K562 (cell line): ENCODE data around the gene JMJD1C. TPM values are rescaled to one million over a fixed set of nuclear protein-coding genes. Genes with fewer than 3 reads are reported as not detected.

ENCODE experiments used
- ARHGAP35 ChIP-seq: fragments of 450-650 bp; IDR thresholded peaks from 2 replicates; pipeline ENCODE4 v1.6.1; 2018; ENCODE audit not compliant: partially characterized antibody
- ETV6 ChIP-seq, 3 experiments: fragments of 150-350 bp in 1 of 3; sonication (generic) in 1 of 3; formaldehyde crosslinking in 1 of 3; IDR thresholded peaks; 2 replicates each; pipeline versions ENCODE4 v1.6.1 to v1.8.0; 2014 to 2022; ENCODE audit warnings: borderline replicate concordance in 2 of 3, low read depth in 2 of 3, antibody characterized with exemption in 1 of 3, low read length in 1 of 3, mild to moderate bottlenecking in 1 of 3, missing genetic modification reagents in 1 of 3
- FOXP1 ChIP-seq: sonication (generic); formaldehyde crosslinking; IDR thresholded peaks from 2 replicates; pipeline ENCODE4 v1.8.0; 2022; ENCODE audit warnings: mild to moderate bottlenecking, missing genetic modification reagents
- HBP1 ChIP-seq: fragments of 450-650 bp; formaldehyde crosslinking; IDR thresholded peaks from 2 replicates; pipeline ENCODE4 v1.4.0; 2022; ENCODE audit warnings: missing genetic modification characterization
- RBFOX2 ChIP-seq: fragments of 200-400 bp; formaldehyde crosslinking; IDR thresholded peaks from 2 replicates; pipeline ENCODE4 v1.6.1; 2017; ENCODE audit warnings: low read depth, mild to moderate bottlenecking, low read length, moderate library complexity
- SETDB1 ChIP-seq: IDR thresholded peaks from one replicate; pipeline ENCODE4 v1.6.1; 2012; ENCODE audit warnings: low read length, control low read depth, inconsistent platforms
- TEAD2 ChIP-seq: fragments of 450-650 bp; IDR thresholded peaks from 2 replicates; pipeline ENCODE4 v1.6.1; 2016; ENCODE audit warnings: missing genetic modification characterization, control low read depth, missing compliant biosample characterization
- ZC3H11A ChIP-seq: IDR thresholded peaks from 2 replicates; pipeline ENCODE4 v1.6.1; 2012; ENCODE audit warnings: low read depth, low read length, improper control_type of control experiment
- ZFX ChIP-seq: sonication (generic); formaldehyde crosslinking; IDR thresholded peaks from 2 replicates; pipeline ENCODE4 v1.8.0; 2022; ENCODE audit warnings: mild to moderate bottlenecking, missing genetic modification reagents, moderate library complexity
- ZKSCAN3 ChIP-seq: fragments of 250-450 bp; sonication (Bioruptor Pico); IDR thresholded peaks from 2 replicates; pipeline ENCODE4 v1.4.0; 2020
- ZNF274 ChIP-seq: IDR thresholded peaks from 2 replicates; pipeline ENCODE4 v1.6.1; 2011; ENCODE audit warnings: low read depth, mild to moderate bottlenecking, low read length, moderate library complexity, borderline replicate concordance
- ZNF277 ChIP-seq: fragments of 250-450 bp; sonication (Bioruptor Pico); IDR thresholded peaks from 2 replicates; pipeline ENCODE4 v1.8.0; 2022; ENCODE audit warnings: inconsistent platforms, mild to moderate bottlenecking, moderate library complexity, borderline replicate concordance
- ZNF583 ChIP-seq: fragments of 250-450 bp; sonication (Bioruptor Pico); IDR thresholded peaks from 2 replicates; pipeline ENCODE4 v1.4.0; 2020
- ZNF780A ChIP-seq: fragments of 250-450 bp; sonication (Bioruptor Pico); IDR thresholded peaks from 2 replicates; pipeline ENCODE4 v1.5.0; 2021; ENCODE audit warnings: mild to moderate bottlenecking
- polyA plus RNA-seq, 8 experiments: library from polyadenylated mRNA; depleted of rRNA in 4 of 8; stranded (reverse) in 5 of 8; unstranded in 3 of 8; fragments of >200 nt; fragmentation: Nextera tagmentation in 2 of 8; fragmentation: Illumina TruSeq in 1 of 8; extraction: Ambion mirVana in 2 of 8; extraction: Trizol in 1 of 8; gene quantifications; 2 replicates each; pipeline versions ENCODE4 v1.2.1 to v1.2.3, GENCODE V29; 2011 to 2014; ENCODE audit warnings: inconsistent platforms in 1 of 8, missing spikeins in 1 of 8
- total RNA-seq, 7 experiments: library from RNA; depleted of rRNA in 6 of 7; stranded (reverse); fragments of >200 nt in 6 of 7; fragmentation: Illumina TruSeq in 2 of 7; extraction: Trizol in 2 of 7; gene quantifications; 2 replicates each; pipeline versions ENCODE4 v1.2.1 to v1.2.3, GENCODE V29; 2011 to 2021; ENCODE audit warnings: low replicate concordance in 1 of 7
- TF ChIP-seq, protein P1 (sequence below): fragments of 450-650 bp; IDR thresholded peaks from 2 replicates; pipeline ENCODE4 v1.6.1; 2016; ENCODE audit warnings: mild to moderate bottlenecking
- TF ChIP-seq, protein P2 (sequence below), 2 experiments: fragments of 450-650 bp in 1 of 2; sonication (generic) in 1 of 2; formaldehyde crosslinking in 1 of 2; IDR thresholded peaks in 1 of 2; conservative IDR thresholded peaks in 1 of 2; 2 replicates each; pipeline versions ENCODE4 v1.6.1 to v1.8.1; 2016 to 2023; ENCODE audit warnings: mild to moderate bottlenecking in 2 of 2, moderate library complexity in 2 of 2, inconsistent platforms in 1 of 2, missing genetic modification reagents in 1 of 2
- TF ChIP-seq, protein P3 (sequence below): fragments of 450-650 bp; formaldehyde crosslinking; IDR thresholded peaks from 2 replicates; pipeline ENCODE4 v1.4.0; 2020; ENCODE audit warnings: mild to moderate bottlenecking
- TF ChIP-seq, protein P4 (sequence below): fragments of 250-450 bp; sonication (Bioruptor Pico); IDR thresholded peaks from 2 replicates; pipeline ENCODE4 v1.4.0; 2020

The JMJD1C gene
- total and polyA plus RNA-seq, 9 of the 15 experiments (the other 6 are each of a cell fraction or from before 2014, with no cell fraction given) = 25.3 to 68.0 (median 47.2) TPM

DNA sequence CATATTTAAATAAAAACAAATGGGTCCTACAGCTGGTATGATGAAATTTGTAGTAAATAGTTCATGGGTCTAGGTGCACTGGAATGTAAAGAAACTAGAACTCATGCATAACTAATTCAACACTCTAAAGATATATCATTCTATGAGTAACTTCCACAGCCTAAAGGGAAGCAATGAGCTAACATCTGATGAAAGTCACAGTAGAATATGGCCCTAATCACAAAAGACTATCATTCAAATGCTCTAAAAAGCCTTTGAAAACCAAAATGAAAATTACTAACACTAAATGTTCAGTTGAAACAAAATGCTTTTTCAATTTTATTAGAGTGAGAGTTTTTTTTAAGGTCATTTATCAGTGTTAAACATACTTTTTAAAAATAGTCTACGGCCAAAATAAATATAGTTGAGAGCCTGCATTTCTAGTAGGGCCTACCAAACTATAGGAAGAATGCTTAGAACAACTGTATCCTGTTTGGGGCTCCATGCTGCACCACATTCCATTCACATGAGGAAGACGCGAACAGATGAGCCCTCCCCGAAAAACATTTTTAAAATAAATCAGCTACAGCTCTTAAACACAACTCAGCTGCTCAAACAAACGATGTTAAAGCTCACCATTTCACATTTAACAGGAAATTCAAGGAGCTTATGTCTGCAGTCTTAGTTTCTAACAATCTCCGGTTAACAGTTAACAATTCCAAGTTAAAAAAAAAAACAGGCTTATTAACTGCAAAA, 198.2 kb downstream of the JMJD1C start (continued):
- TF ChIP-seq, protein P1, sequence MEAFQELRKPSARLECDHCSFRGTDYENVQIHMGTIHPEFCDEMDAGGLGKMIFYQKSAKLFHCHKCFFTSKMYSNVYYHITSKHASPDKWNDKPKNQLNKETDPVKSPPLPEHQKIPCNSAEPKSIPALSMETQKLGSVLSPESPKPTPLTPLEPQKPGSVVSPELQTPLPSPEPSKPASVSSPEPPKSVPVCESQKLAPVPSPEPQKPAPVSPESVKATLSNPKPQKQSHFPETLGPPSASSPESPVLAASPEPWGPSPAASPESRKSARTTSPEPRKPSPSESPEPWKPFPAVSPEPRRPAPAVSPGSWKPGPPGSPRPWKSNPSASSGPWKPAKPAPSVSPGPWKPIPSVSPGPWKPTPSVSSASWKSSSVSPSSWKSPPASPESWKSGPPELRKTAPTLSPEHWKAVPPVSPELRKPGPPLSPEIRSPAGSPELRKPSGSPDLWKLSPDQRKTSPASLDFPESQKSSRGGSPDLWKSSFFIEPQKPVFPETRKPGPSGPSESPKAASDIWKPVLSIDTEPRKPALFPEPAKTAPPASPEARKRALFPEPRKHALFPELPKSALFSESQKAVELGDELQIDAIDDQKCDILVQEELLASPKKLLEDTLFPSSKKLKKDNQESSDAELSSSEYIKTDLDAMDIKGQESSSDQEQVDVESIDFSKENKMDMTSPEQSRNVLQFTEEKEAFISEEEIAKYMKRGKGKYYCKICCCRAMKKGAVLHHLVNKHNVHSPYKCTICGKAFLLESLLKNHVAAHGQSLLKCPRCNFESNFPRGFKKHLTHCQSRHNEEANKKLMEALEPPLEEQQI = no peak
- TF ChIP-seq, protein P2, sequence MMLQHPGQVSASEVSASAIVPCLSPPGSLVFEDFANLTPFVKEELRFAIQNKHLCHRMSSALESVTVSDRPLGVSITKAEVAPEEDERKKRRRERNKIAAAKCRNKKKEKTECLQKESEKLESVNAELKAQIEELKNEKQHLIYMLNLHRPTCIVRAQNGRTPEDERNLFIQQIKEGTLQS (IDR thresholded peaks at IDR 0.05) = peak; percentile 60; the same call in 1 of the 2 replicates
- TF ChIP-seq, protein P2 (CRISPR knock-in tag; conservative IDR thresholded peaks at IDR 0.05) = no peak
- no peak for TF ChIP-seq ETV6 (IDR thresholded peaks at IDR 0.05; ENCODE audit: borderline replicate concordance in 1 of 2, low read depth in 2 of 2, low read length in 1 of 2)
- 0 out of 2 replicates have a peak, but pooled peaks have one; percentile 17 for TF ChIP-seq ETV6 (CRISPR knock-in tag; IDR thresholded peaks at IDR 0.05; ENCODE audit: borderline replicate concordance)
- TF ChIP-seq ZKSCAN3 = no peak
- TF ChIP-seq HBP1 = no peak
- no peak for TF ChIP-seq ZNF277
- TF ChIP-seq SETDB1 = no peak
- no peak for TF ChIP-seq ZNF274
- no peak for TF ChIP-seq FOXP1 (CRISPR knock-in tag)
- peak; percentile 80 for TF ChIP-seq ZFX (CRISPR knock-in tag)
- TF ChIP-seq ARHGAP35 = no peak
- TF ChIP-seq, protein P3, sequence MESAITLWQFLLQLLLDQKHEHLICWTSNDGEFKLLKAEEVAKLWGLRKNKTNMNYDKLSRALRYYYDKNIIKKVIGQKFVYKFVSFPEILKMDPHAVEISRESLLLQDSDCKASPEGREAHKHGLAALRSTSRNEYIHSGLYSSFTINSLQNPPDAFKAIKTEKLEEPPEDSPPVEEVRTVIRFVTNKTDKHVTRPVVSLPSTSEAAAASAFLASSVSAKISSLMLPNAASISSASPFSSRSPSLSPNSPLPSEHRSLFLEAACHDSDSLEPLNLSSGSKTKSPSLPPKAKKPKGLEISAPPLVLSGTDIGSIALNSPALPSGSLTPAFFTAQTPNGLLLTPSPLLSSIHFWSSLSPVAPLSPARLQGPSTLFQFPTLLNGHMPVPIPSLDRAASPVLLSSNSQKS (CRISPR knock-in tag) = no peak
- TF ChIP-seq ZC3H11A = no peak
- TF ChIP-seq RBFOX2 = peak; percentile 73
- TF ChIP-seq, protein P4, sequence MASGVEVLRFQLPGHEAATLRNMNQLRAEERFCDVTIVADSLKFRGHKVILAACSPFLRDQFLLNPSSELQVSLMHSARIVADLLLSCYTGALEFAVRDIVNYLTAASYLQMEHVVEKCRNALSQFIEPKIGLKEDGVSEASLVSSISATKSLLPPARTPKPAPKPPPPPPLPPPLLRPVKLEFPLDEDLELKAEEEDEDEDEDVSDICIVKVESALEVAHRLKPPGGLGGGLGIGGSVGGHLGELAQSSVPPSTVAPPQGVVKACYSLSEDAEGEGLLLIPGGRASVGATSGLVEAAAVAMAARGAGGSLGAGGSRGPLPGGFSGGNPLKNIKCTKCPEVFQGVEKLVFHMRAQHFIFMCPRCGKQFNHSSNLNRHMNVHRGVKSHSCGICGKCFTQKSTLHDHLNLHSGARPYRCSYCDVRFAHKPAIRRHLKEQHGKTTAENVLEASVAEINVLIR = no peak
- TF ChIP-seq ZNF583 (CRISPR knock-in tag) = no peak
- TF ChIP-seq ZNF780A (CRISPR knock-in tag) = 0 out of 2 replicates have a peak, but pooled peaks have one; percentile 44
- TF ChIP-seq TEAD2 (tag) = peak; percentile 55
